ENCODE results near the gene TFCP2. TPM values are rescaled to one million over a fixed set of nuclear protein-coding genes. Genes with fewer than 3 reads are reported as not detected.
A peak's percentile ranks its signal among the peaks of the same experiment; 100 is the strongest.

The TFCP2 gene
- total and polyA plus RNA-seq, 2 of the 13 experiments (the other 11 are each of a cell fraction or from before 2014, with no cell fraction given), result 7.6 to 10.0 TPM

DNA sequence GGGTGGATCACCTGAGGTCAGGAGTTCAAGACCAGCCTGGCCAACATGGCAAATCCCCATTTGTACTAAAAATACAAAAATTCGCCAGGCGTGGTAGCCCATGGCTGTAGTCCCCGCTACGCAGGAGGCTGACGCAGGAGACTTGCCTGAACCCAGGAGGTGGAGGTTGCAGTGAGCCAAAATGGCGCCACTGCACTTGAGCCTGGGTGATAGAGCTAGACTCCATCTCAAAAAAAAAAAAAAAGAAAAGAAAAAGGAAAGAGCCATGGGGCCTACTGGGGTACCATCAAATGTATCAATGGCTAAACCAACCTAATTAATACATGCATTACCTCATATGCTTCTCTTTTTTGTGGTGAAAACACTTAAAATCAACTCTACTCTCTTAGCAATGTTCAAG, 10.7 kb downstream of the TFCP2 start (continued):
- no peak for TF ChIP-seq GPBP1L1 (CRISPR knock-in tag; IDR thresholded peaks at IDR 0.05)

DNA sequence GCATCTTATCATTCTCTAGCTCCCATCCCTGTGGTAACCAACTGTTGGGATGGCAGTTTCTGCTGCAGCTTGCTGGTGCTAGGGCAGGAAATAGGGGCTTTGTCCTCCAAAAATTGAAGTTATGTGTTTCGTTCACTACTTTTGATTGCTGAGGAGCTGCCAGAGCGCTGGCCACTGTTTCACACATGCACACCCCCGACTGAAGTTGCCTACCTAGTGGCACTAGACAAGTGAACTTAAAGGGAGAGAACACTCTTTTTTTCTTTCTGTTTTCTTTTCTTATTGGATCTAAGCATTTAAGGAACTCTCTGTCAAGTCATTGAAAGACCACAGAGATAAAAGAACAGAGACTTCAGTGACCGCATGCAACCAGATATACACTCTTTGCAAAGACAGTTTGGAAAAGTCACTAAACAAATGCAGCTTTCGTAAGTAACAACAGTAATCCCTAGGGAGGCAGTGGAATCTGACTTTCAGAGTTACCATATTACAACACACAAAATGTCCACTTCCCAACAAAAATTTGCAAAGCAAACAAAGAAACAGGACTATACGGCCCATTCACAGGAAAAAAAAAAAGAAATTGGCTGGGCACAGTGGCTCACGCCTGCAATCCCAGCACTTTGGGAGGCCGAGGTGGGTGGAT, 12.0 kb downstream of the TFCP2 start:
- ATAC-seq (peak; percentile 84), DNase-seq (ENCODE audit: low spot score) (peak; percentile 77), FAIRE-seq (peak; percentile 18)
- no peak overlapping the region for H3K9ac ChIP-seq (ENCODE audit: insufficient read depth, low read depth, low read length)
- H3K27me3 ChIP-seq (ENCODE audit: control insufficient read depth in 1 of 2, insufficient read depth in 2 of 2, low read length in 2 of 2), result no peaks in the 10 kb centered on the region
- no peak overlapping the region for H2AFZ ChIP-seq (ENCODE audit: low read length)
- H3K4me1 ChIP-seq (ENCODE audit: insufficient read depth, low read length), result peaks cover 18% of the 10 kb centered on the region
- ChIA-PET CTCF (ENCODE audit: low intra/inter-chr PET ratio, low total read pairs) (no interaction called here), POLR2A (interaction anchor here (0.8 to 3.1 kb wide), 4 partner anchors 11 to 78 kb away, joined by 3 to 13 read pairs (median 4); partner anchors contain the start of genes CSRNP2, DAZAP2 and TFCP2)
- no peaks in the 10 kb centered on the region for H3K9me3 ChIP-seq (ENCODE audit: low read length)
- H3K36me3 ChIP-seq (replicated peaks in 1 of 2; ENCODE audit: control insufficient read depth in 1 of 2, insufficient read depth in 2 of 2, low read length in 2 of 2), result no peaks in the 10 kb centered on the region; a peak in 1 of 5 replicates
- peak overlapping the region; percentile 49 for H3K27ac ChIP-seq (ENCODE audit: extremely low read length, insufficient read depth, low read length)
- H3K79me2 ChIP-seq (ENCODE audit: insufficient read depth, low read length), result peaks cover 19% of the 10 kb centered on the region
- intact Hi-C loops (cut with micrococcal nuclease; ENCODE audit: unreplicated experiment), result no loop called here
- BruUV-seq (replicated peaks), result no TSS peak
- in situ Hi-C loops (cut with HindIII; ENCODE audit: extremely low pct_ligation_motif_present, low pct_unique_long_range_greater_than_20kb), result no loop called here
- no peak overlapping the region for H3K4me2 ChIP-seq (ENCODE audit: low read depth, low read length)
- WGBS (ENCODE audit: low lambda C conversion rate), result 44% methylated on average over 8 of the region's 8 CpGs
- no peak overlapping the region for H3K4me3 ChIP-seq (replicated peaks in 1 of 3; ENCODE audit: insufficient read depth in 1 of 3, low read depth in 2 of 3, low read length in 3 of 3)
- no peaks in the 10 kb centered on the region for H4K20me1 ChIP-seq (ENCODE audit: insufficient read depth, low read length)
- TF ChIP-seq CENPX (CRISPR knock-in tag; IDR thresholded peaks at IDR 0.05) (no peak), ZNF142 (CRISPR knock-in tag; IDR thresholded peaks at IDR 0.05) (no peak), ZNF343 (CRISPR knock-in tag; IDR thresholded peaks at IDR 0.05) (no peak), PITX1 (CRISPR knock-in tag; IDR thresholded peaks at IDR 0.05) (0 out of 2 replicates have a peak, but pooled peaks have one; percentile 17), ZNF746 (CRISPR knock-in tag; IDR thresholded peaks at IDR 0.05) (no peak), SOX13 (IDR thresholded peaks at IDR 0.05) (no peak), SOX13 (CRISPR knock-in tag; conservative IDR thresholded peaks at IDR 0.05 in 1 of 2, IDR thresholded peaks at IDR 0.05 in 1 of 2) (peak in 1 of 2 experiments; percentile 15; a peak in 1 of 4 replicates), ZNF614 (CRISPR knock-in tag; IDR thresholded peaks at IDR 0.05; ENCODE audit: borderline replicate concordance) (no peak), MLLT10 (CRISPR knock-in tag; IDR thresholded peaks at IDR 0.05) (no peak), HOXD1 (CRISPR knock-in tag; IDR thresholded peaks at IDR 0.05) (no peak), FOXA1 (IDR thresholded peaks at IDR 0.05) (no peak), FOXA1 (CRISPR knock-in tag; IDR thresholded peaks at IDR 0.05) (peak; percentile 59; the same call in 1 of the 2 replicates), ZSCAN29 (CRISPR knock-in tag; conservative IDR thresholded peaks at IDR 0.05) (0 out of 2 replicates have a peak, but pooled peaks have one; percentile 15), FOXA3 (CRISPR knock-in tag; IDR thresholded peaks at IDR 0.05) (peak; percentile 55), SAP130 (CRISPR knock-in tag; IDR thresholded peaks at IDR 0.05; ENCODE audit: low read depth) (peak; percentile 22; the same call in 1 of the 2 replicates)
- TF ChIP-seq, protein P1, sequence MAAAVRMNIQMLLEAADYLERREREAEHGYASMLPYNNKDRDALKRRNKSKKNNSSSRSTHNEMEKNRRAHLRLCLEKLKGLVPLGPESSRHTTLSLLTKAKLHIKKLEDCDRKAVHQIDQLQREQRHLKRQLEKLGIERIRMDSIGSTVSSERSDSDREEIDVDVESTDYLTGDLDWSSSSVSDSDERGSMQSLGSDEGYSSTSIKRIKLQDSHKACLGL (CRISPR knock-in tag; IDR thresholded peaks at IDR 0.05), result no peak

Data from HepG2 (cell line).